Measurements from ENCODE around the gene C19orf44.
"Not testable (repeated sequence)": the region's sequence is repeated elsewhere in the genome, so short reads cannot be mapped to it uniquely, and the experiment has no call there.

The C19orf44 gene

DNA sequence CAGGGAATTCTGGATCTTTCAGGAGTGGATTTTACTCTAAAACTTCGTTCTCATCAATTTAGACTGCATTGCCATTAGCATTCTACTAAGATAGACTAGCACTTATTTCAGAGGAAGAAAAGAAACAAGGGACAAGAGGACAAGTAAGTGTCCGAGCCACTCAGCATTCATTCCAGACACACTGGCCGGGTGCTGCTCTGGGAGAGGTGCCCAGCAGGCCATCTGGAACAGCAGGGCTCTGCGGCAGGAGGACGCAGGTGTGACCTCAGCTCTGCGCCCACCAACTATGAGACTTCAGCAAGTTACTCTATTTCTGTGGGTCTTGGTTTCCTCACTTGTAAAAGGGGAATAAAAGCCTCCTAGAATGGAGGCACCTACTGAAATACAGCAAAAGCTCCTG, 28.6 kb upstream of the C19orf44 start:
- ChIA-PET POLR2A (ENCODE audit: low non-redundant PET) (no interaction called here), CTCF (no interaction called here)
- peak overlapping the region; percentile 29 for H3K27ac ChIP-seq
- TF ChIP-seq CTCF (conservative IDR thresholded peaks at IDR 0.05; ENCODE audit: low read depth) = no peak
- no peak for DNase-seq (ENCODE audit: low spot score)

GRCh38 chr19:16470541-16470910, 25.7 kb upstream of the C19orf44 start:
- CTCF ChIA-PET = interaction anchor here (0.7 to 1.0 kb wide), 2 partner anchors 10 to 29 kb away, joined by 3 to 4 read pairs; no protein-coding TSS in a partner anchor
- POLR2A ChIA-PET (ENCODE audit: low non-redundant PET) = no interaction called here
- TF ChIP-seq CTCF (conservative IDR thresholded peaks at IDR 0.05; ENCODE audit: low read depth) = no peak
- H3K27ac ChIP-seq = no peak overlapping the region
- no peak for DNase-seq (ENCODE audit: low spot score)

GRCh38 chr19:16470911-16471811, 25.0 kb upstream of the C19orf44 start:
- peak; percentile 57 for DNase-seq (ENCODE audit: low spot score)
- ChIA-PET POLR2A (ENCODE audit: low non-redundant PET) (interaction anchor here (0.5 kb wide), 1 partner anchor 18 kb away, joined by 5 read pairs; no protein-coding TSS in a partner anchor), CTCF (interaction anchor here (1.0 kb wide), 1 partner anchor 30 kb away, joined by 4 read pairs; no protein-coding TSS in a partner anchor)
- H3K27ac ChIP-seq = peak overlapping the region; percentile 79
- no peak for TF ChIP-seq CTCF (conservative IDR thresholded peaks at IDR 0.05; ENCODE audit: low read depth)

DNA sequence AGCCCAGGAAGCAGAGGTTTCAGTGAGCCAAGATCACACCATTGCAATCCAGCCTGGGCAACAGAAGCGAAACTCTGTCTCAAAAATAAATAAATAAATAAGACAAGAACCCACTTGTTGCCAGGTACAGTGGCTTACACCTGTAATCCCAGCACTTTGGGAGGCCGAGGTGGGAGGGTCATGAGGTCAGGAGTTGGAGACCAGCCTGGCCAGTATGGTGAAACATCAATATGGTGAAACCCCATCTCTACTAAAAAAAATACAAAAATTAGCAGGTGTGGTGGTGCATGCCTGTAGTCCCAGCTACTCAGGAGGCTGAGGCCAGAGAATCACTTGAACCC, 23.7 kb upstream of the C19orf44 start:
- DNase-seq (ENCODE audit: low spot score); CTCF ChIA-PET: not testable (repeated sequence)
- POLR2A ChIA-PET (ENCODE audit: low non-redundant PET) = interaction anchor here (0.6 kb wide), 1 partner anchor 55 kb away, joined by 3 read pairs; no protein-coding TSS in a partner anchor
- peak overlapping the region; percentile 79 for H3K27ac ChIP-seq

GRCh38 chr19:16472992-16473391, 23.2 kb upstream of the C19orf44 start:
- TF ChIP-seq CTCF (conservative IDR thresholded peaks at IDR 0.05; ENCODE audit: low read depth) = no peak
- no peak for DNase-seq (ENCODE audit: low spot score)
- H3K27ac ChIP-seq = no peak overlapping the region
- POLR2A ChIA-PET (ENCODE audit: low non-redundant PET) = interaction anchor here (0.6 kb wide), 1 partner anchor 54 kb away, joined by 3 read pairs; no protein-coding TSS in a partner anchor
- CTCF ChIA-PET = interaction anchor here (0.7 kb wide), 1 partner anchor 77 kb away, joined by 3 read pairs; no protein-coding TSS in a partner anchor

- no peak for TF ChIP-seq CTCF (conservative IDR thresholded peaks at IDR 0.05; ENCODE audit: low read depth)
- POLR2A ChIA-PET (ENCODE audit: low non-redundant PET) = no interaction called here
- no peak for DNase-seq (ENCODE audit: low spot score)
- CTCF ChIA-PET = interaction anchor here (0.6 kb wide), 1 partner anchor 11 kb away, joined by 5 read pairs; no protein-coding TSS in a partner anchor
- no peak overlapping the region for H3K27ac ChIP-seq
Measured at GRCh38 chr19:16473875-16474392, 22.3 kb upstream of the C19orf44 start.

DNA sequence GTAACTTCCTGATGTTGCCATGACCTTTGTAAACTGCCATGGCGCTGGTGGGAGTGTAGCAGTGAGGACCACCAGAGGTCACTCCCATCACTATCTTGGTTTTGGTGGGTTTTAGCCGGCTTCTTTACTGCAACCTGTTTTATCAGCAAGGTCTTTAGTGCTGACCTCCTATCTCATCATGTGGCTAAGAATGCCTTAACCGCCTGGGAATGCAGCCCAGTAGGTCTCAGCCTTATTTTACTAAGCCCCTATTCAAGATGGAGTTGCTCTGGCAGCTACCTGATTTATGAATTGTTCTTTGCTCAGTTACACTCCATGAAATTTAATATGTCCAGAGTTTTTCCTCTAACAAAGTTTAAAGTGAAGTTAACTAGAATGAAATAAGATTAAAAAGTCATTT, 19.8 kb upstream of the C19orf44 start:
- no peak for DNase-seq (ENCODE audit: low spot score)
- TF ChIP-seq CTCF (conservative IDR thresholded peaks at IDR 0.05; ENCODE audit: low read depth) = no peak
- POLR2A ChIA-PET (ENCODE audit: low non-redundant PET) = no interaction called here
- CTCF ChIA-PET = interaction anchor here (0.6 kb wide), 1 partner anchor 394 kb away, joined by 6 read pairs; no protein-coding TSS in a partner anchor
- no peak overlapping the region for H3K27ac ChIP-seq

All from RWPE1 (cell line).